Measurements from ENCODE around the gene SHISA9. TPM values are rescaled to one million over a fixed set of nuclear protein-coding genes. Genes with fewer than 3 reads are reported as not detected.

SHISA9 gene
- polyA plus RNA-seq, 3 donors, result 0.01 TPM; not detected in 2

GRCh38 chr16:13029786-13030185 is 128.4 kb downstream of the SHISA9 start:
- no peak overlapping the region for H3K27ac Mint-ChIP-seq
- intact Hi-C loops (cut with micrococcal nuclease), result no loop called here
- no peaks in the 10 kb centered on the region for H3K27me3 ChIP-seq (ENCODE audit: control insufficient read depth in 2 of 2, insufficient read depth in 2 of 2, low read length in 2 of 2)
- no peaks in the 10 kb centered on the region for H4K20me1 ChIP-seq (ENCODE audit: insufficient read depth, low read length)
- H2AFZ ChIP-seq (ENCODE audit: insufficient read depth, low read depth, low read length, poor library complexity, severe bottlenecking), result no peak overlapping the region
- H3K27me3 Mint-ChIP-seq (ENCODE audit: low read depth in 3 of 3), result no peaks in the 10 kb centered on the region
- H3K9me3 ChIP-seq (replicated peaks in 1 of 2; ENCODE audit: control insufficient read depth in 1 of 2, insufficient read depth in 1 of 2, low read length in 2 of 2), result peaks cover 10 to 13% of the 10 kb centered on the region in 2 donors
- no peak overlapping the region for H3K27ac ChIP-seq (ENCODE audit: low read depth in 1 of 2, low read length in 2 of 2)
- no peaks in the 10 kb centered on the region for H3K79me2 ChIP-seq (ENCODE audit: insufficient read depth, low read length)
- WGBS (ENCODE audit: insufficient coverage), result no CpG with 5 or more reads among the region's 5 CpGs
- H3K9ac ChIP-seq (ENCODE audit: insufficient read depth, low read length, poor library complexity, severe bottlenecking), result no peak overlapping the region
- H3K9me3 Mint-ChIP-seq, result peaks cover 2 to 21% (median 8%) of the 10 kb centered on the region in 7 donors
- H3K4me3 Mint-ChIP-seq, result no peak overlapping the region
- no peaks in the 10 kb centered on the region for H3K36me3 Mint-ChIP-seq
- no peak overlapping the region for H3K4me3 ChIP-seq (replicated peaks in 1 of 3; ENCODE audit: low read depth in 2 of 3, low read length in 3 of 3)
- H3K36me3 ChIP-seq (replicated peaks in 1 of 2; ENCODE audit: control insufficient read depth in 1 of 2, insufficient read depth in 2 of 2, low read length in 2 of 2), result no peaks in the 10 kb centered on the region
- DNase-seq, result no peak
- no peaks in the 10 kb centered on the region for H3K4me1 ChIP-seq (ENCODE audit: control insufficient read depth in 1 of 2, insufficient read depth in 2 of 2, low read length in 2 of 2)
- H3K4me2 ChIP-seq (replicated peaks; ENCODE audit: extremely low read depth, low read length, poor library complexity, severe bottlenecking), result no peak overlapping the region
- H3K4me1 Mint-ChIP-seq, result no peaks in the 10 kb centered on the region
- TF ChIP-seq CTCF (IDR thresholded peaks at IDR 0.05), result no peak

- 66% methylated on average over 3 of the region's 6 CpGs for WGBS (ENCODE audit: insufficient coverage)
- Histone ChIP-seq H3K27me3 (ENCODE audit: control insufficient read depth in 2 of 2, insufficient read depth in 2 of 2, low read length in 2 of 2) (no peaks in the 10 kb centered on the region), H3K36me3 (replicated peaks in 1 of 2; ENCODE audit: control insufficient read depth in 1 of 2, insufficient read depth in 2 of 2, low read length in 2 of 2) (no peaks in the 10 kb centered on the region), H3K4me2 (replicated peaks; ENCODE audit: extremely low read depth, low read length, poor library complexity, severe bottlenecking) (no peak overlapping the region), H3K4me1 (ENCODE audit: control insufficient read depth in 1 of 2, insufficient read depth in 2 of 2, low read length in 2 of 2) (no peaks in the 10 kb centered on the region), H3K9ac (ENCODE audit: insufficient read depth, low read length, poor library complexity, severe bottlenecking) (no peak overlapping the region), H2AFZ (ENCODE audit: insufficient read depth, low read depth, low read length, poor library complexity, severe bottlenecking) (no peak overlapping the region), H3K4me3 (replicated peaks in 1 of 3; ENCODE audit: low read depth in 2 of 3, low read length in 3 of 3) (no peak overlapping the region), H4K20me1 (ENCODE audit: insufficient read depth, low read length) (no peaks in the 10 kb centered on the region), H3K27ac (ENCODE audit: low read depth in 1 of 2, low read length in 2 of 2) (no peak overlapping the region), H3K9me3 (replicated peaks in 1 of 2; ENCODE audit: control insufficient read depth in 1 of 2, insufficient read depth in 1 of 2, low read length in 2 of 2) (peaks cover 8 to 12% of the 10 kb centered on the region in 2 donors), H3K79me2 (ENCODE audit: insufficient read depth, low read length) (no peaks in the 10 kb centered on the region)
- no peaks in the 10 kb centered on the region for H3K27me3 Mint-ChIP-seq (ENCODE audit: low read depth in 3 of 3)
- H3K27ac Mint-ChIP-seq, result no peak overlapping the region
- no peaks in the 10 kb centered on the region for H3K36me3 Mint-ChIP-seq
- no peaks in the 10 kb centered on the region for H3K4me1 Mint-ChIP-seq
- intact Hi-C loops (cut with micrococcal nuclease), result no loop called here
- DNase-seq, result no peak
- TF ChIP-seq CTCF (IDR thresholded peaks at IDR 0.05), result no peak
- no peak overlapping the region for H3K4me3 Mint-ChIP-seq
- H3K9me3 Mint-ChIP-seq, result peaks cover 2 to 15% (median 8%) of the 10 kb centered on the region in 7 donors
Observed at GRCh38 chr16:13030769-13031168, 129.4 kb downstream of the SHISA9 start.

Data from CD14-positive monocyte (primary cell).